Measurements from ENCODE around the gene CDC37. TPM values are rescaled to one million over a fixed set of nuclear protein-coding genes. Genes with fewer than 3 reads are reported as not detected.
"Not testable (repeated sequence)": the region's sequence is repeated elsewhere in the genome, so short reads cannot be mapped to it uniquely, and the experiment has no call there.

The CDC37 gene
- total RNA-seq, 2 donors from 2014 or later, result 228 to 368 TPM

DNA sequence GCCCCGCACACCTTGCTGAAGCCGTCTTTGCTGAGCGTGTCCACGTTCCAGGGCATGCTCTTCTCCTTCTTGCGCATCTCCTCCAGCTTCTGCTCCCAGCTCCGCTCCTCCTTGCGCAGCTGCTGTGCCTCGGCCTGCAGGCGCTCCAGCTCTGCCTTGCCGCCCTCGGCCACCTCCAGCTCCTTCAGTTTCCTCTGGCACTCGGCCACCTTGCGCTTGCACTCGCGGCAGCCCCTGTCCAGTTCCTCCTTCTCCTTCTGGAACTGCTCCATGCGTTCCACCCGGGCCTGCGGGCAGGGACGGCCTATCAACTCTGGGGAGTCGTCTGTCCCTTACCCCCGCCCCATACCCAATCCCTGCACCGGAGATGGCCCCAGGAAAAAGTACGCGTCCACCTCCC, 7.4 kb downstream of the CDC37 start:
- no peak overlapping the region for H3K4me3 Mint-ChIP-seq
- no peak for DNase-seq (ENCODE audit: low spot score)
- no peaks in the 10 kb centered on the region for H3K9me3 Mint-ChIP-seq
- no peak for ATAC-seq
- no peaks in the 10 kb centered on the region for H3K27me3 Mint-ChIP-seq
- H3K4me1 Mint-ChIP-seq (ENCODE audit: low read depth in 2 of 2), result peaks cover 11 to 18% of the 10 kb centered on the region in 2 donors
- H3K36me3 Mint-ChIP-seq, result peaks cover 11% of the 10 kb centered on the region
- no peak overlapping the region for H3K27ac Mint-ChIP-seq

GRCh38 chr19:10395436-10395835, 7.9 kb downstream of the CDC37 start:
- Mint-ChIP-seq H3K4me3 (no peak overlapping the region), H3K9me3 (no peaks in the 10 kb centered on the region), H3K27ac (no peak overlapping the region), H3K36me3 (peaks cover 14% of the 10 kb centered on the region), H3K27me3 (no peaks in the 10 kb centered on the region), H3K4me1 (ENCODE audit: low read depth in 2 of 2) (peaks cover 13 to 19% of the 10 kb centered on the region in 2 donors)
- DNase-seq (ENCODE audit: low spot score) (no peak), ATAC-seq (no peak)

- DNase-seq (ENCODE audit: low spot score) (no peak), ATAC-seq (no peak)
- Mint-ChIP-seq H3K36me3 (peaks cover 14% of the 10 kb centered on the region), H3K9me3 (no peaks in the 10 kb centered on the region), H3K27ac (no peak overlapping the region), H3K27me3 (no peaks in the 10 kb centered on the region), H3K4me3 (no peak overlapping the region), H3K4me1 (ENCODE audit: low read depth in 2 of 2) (peaks cover 13 to 21% of the 10 kb centered on the region in 2 donors)
These were observed 8.3 kb downstream of the CDC37 start for GRCh38 chr19:10395003-10395402.

- Mint-ChIP-seq H3K27me3 (no peaks in the 10 kb centered on the region), H3K4me3 (no peak overlapping the region), H3K27ac (no peak overlapping the region), H3K9me3 (no peaks in the 10 kb centered on the region), H3K4me1 (ENCODE audit: low read depth in 2 of 2) (peaks cover 16 to 20% of the 10 kb centered on the region in 2 donors), H3K36me3 (peaks cover 14% of the 10 kb centered on the region)
- ATAC-seq (no peak), DNase-seq (ENCODE audit: low spot score) (no peak)
These were observed 10.2 kb downstream of the CDC37 start for GRCh38 chr19:10393137-10393536.

GRCh38 chr19:10392120-10392519, 11.2 kb downstream of the CDC37 start:
- no peaks in the 10 kb centered on the region for H3K9me3 Mint-ChIP-seq
- H3K27me3 Mint-ChIP-seq, result no peaks in the 10 kb centered on the region
- no peak overlapping the region for H3K4me3 Mint-ChIP-seq
- DNase-seq (ENCODE audit: low spot score) (no peak), ATAC-seq (no peak)
- peaks cover 10 to 13% of the 10 kb centered on the region in 2 donors for H3K4me1 Mint-ChIP-seq (ENCODE audit: low read depth in 2 of 2)
- H3K27ac Mint-ChIP-seq, result no peak overlapping the region
- H3K36me3 Mint-ChIP-seq, result peaks cover 14% of the 10 kb centered on the region

GRCh38 chr19:10390652-10391286, 12.6 kb downstream of the CDC37 start:
- Mint-ChIP-seq H3K36me3 (peaks cover 5% of the 10 kb centered on the region), H3K4me3 (no peak overlapping the region), H3K27me3 (no peaks in the 10 kb centered on the region), H3K4me1 (ENCODE audit: low read depth in 2 of 2) (peaks cover 10 to 16% of the 10 kb centered on the region in 2 donors), H3K27ac (peak overlapping the region; percentile 25 to 78), H3K9me3 (no peaks in the 10 kb centered on the region)
- DNase-seq (ENCODE audit: low spot score) (peak; percentile 73), ATAC-seq (peak; percentile 47 to 56)

GRCh38 chr19:10389863-10390262, 13.5 kb downstream of the CDC37 start:
- Mint-ChIP-seq H3K27me3 (no peaks in the 10 kb centered on the region), H3K9me3 (no peaks in the 10 kb centered on the region), H3K27ac (no peak overlapping the region), H3K4me1 (ENCODE audit: low read depth in 2 of 2) (peaks cover 10 to 16% of the 10 kb centered on the region in 2 donors), H3K36me3 (peaks cover 5% of the 10 kb centered on the region), H3K4me3 (no peak overlapping the region)
- DNase-seq (ENCODE audit: low spot score) (no peak), ATAC-seq (no peak)

- Mint-ChIP-seq H3K27me3 (no peaks in the 10 kb centered on the region), H3K4me3 (no peak overlapping the region), H3K4me1 (ENCODE audit: low read depth in 2 of 2) (peaks cover 10 to 16% of the 10 kb centered on the region in 2 donors), H3K9me3 (no peaks in the 10 kb centered on the region), H3K36me3 (peaks cover 5% of the 10 kb centered on the region), H3K27ac (peak overlapping the region in 1 of 2 donors; percentile 27)
- peak; percentile 82 for DNase-seq (ENCODE audit: low spot score)
- peak; percentile 52 to 62 for ATAC-seq
These were observed 14.4 kb downstream of the CDC37 start for GRCh38 chr19:10388957-10389356.

- Mint-ChIP-seq H3K27ac (peak overlapping the region in 1 of 2 donors; percentile 21), H3K9me3 (no peaks in the 10 kb centered on the region), H3K27me3 (no peaks in the 10 kb centered on the region), H3K4me1 (ENCODE audit: low read depth in 2 of 2) (peaks cover 21 to 24% of the 10 kb centered on the region in 2 donors), H3K36me3 (no peaks in the 10 kb centered on the region), H3K4me3 (no peak overlapping the region)
- peak; percentile 12 for DNase-seq (ENCODE audit: low spot score)
- no peak for ATAC-seq
These were observed 18.8 kb downstream of the CDC37 start for GRCh38 chr19:10384580-10384979.

DNA sequence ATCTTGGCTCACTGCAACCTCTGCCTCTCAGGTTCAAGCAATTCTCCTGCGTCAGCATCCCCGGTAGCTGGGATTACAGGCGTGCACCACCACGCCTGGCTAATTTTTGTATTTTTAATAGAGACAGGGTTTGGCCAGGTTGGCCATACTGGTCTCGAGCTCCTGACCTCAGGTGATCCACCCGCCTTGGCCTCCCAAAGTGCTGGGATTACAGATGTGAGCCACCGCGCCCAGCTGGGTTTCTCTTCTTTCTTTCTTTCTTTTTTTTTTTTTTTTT, 20.2 kb downstream of the CDC37 start:
- ATAC-seq, H3K9me3 Mint-ChIP-seq, H3K4me3 Mint-ChIP-seq, H3K27me3 Mint-ChIP-seq, H3K36me3 Mint-ChIP-seq, H3K27ac Mint-ChIP-seq: not testable (repeated sequence)
- peaks cover 21 to 27% of the 10 kb centered on the region in 2 donors for H3K4me1 Mint-ChIP-seq (ENCODE audit: low read depth in 2 of 2)
- DNase-seq (ENCODE audit: low spot score), result peak; percentile 51

- Mint-ChIP-seq H3K9me3 (no peaks in the 10 kb centered on the region), H3K4me1 (ENCODE audit: low read depth in 2 of 2) (peaks cover 22 to 27% of the 10 kb centered on the region in 2 donors), H3K27me3 (no peaks in the 10 kb centered on the region), H3K4me3 (peak within 1 kb of the TSS; percentile 97), H3K27ac (peak within 1 kb of the TSS; percentile 93 to 99), H3K36me3 (peaks cover 5% of the 10 kb centered on the region)
- peak; percentile 99 for DNase-seq (ENCODE audit: low spot score)
- ATAC-seq, result peak; percentile 96 to 97
These were observed 22.8 kb downstream of the CDC37 start, which contains the start of gene TYK2 for GRCh38 chr19:10380313-10381102. TSS of gene TYK2 (minus strand) at chr19:10380572. CDS start at chr19:10378406, 2,166 bp downstream.

- peaks cover 5% of the 10 kb centered on the region for H3K36me3 Mint-ChIP-seq
- ATAC-seq, result no peak
- H3K9me3 Mint-ChIP-seq, result no peaks in the 10 kb centered on the region
- no peaks in the 10 kb centered on the region for H3K27me3 Mint-ChIP-seq
- no peak for DNase-seq (ENCODE audit: low spot score)
- H3K4me3 Mint-ChIP-seq, result peak overlapping the region; percentile 97
- peak overlapping the region; percentile 93 to 99 for H3K27ac Mint-ChIP-seq
- H3K4me1 Mint-ChIP-seq (ENCODE audit: low read depth in 2 of 2), result peaks cover 25 to 27% of the 10 kb centered on the region in 2 donors
These were observed 23.4 kb downstream of the CDC37 start for GRCh38 chr19:10379880-10380312.

- no peak for DNase-seq (ENCODE audit: low spot score)
These were observed 25.2 kb downstream of the CDC37 start for GRCh38 chr19:10378124-10378523.

GRCh38 chr19:10377140-10377640, 26.2 kb downstream of the CDC37 start:
- H3K4me3 Mint-ChIP-seq; H3K36me3 Mint-ChIP-seq; H3K27ac Mint-ChIP-seq; ATAC-seq; DNase-seq (ENCODE audit: low spot score); H3K27me3 Mint-ChIP-seq; H3K9me3 Mint-ChIP-seq: not testable (repeated sequence)
- H3K4me1 Mint-ChIP-seq (ENCODE audit: low read depth in 2 of 2), result peaks cover 27% of the 10 kb centered on the region in 2 donors

More at GRCh38 chr19:10378124-10378523, 25.2 kb downstream of the CDC37 start:
- Mint-ChIP-seq H3K9me3 (no peaks in the 10 kb centered on the region), H3K27ac (no peak overlapping the region), H3K4me1 (ENCODE audit: low read depth in 2 of 2) (peaks cover 27% of the 10 kb centered on the region in 2 donors), H3K4me3 (peak overlapping the region; percentile 21), H3K27me3 (no peaks in the 10 kb centered on the region), H3K36me3 (peaks cover 5% of the 10 kb centered on the region)
- no peak for ATAC-seq
